ENCODE results near the gene PNMA1. TPM values are rescaled to one million over a fixed set of nuclear protein-coding genes. Genes with fewer than 3 reads are reported as not detected.

The PNMA1 gene
- polyA plus RNA-seq, 1 donor from 2014 or later = 205 TPM

DNA sequence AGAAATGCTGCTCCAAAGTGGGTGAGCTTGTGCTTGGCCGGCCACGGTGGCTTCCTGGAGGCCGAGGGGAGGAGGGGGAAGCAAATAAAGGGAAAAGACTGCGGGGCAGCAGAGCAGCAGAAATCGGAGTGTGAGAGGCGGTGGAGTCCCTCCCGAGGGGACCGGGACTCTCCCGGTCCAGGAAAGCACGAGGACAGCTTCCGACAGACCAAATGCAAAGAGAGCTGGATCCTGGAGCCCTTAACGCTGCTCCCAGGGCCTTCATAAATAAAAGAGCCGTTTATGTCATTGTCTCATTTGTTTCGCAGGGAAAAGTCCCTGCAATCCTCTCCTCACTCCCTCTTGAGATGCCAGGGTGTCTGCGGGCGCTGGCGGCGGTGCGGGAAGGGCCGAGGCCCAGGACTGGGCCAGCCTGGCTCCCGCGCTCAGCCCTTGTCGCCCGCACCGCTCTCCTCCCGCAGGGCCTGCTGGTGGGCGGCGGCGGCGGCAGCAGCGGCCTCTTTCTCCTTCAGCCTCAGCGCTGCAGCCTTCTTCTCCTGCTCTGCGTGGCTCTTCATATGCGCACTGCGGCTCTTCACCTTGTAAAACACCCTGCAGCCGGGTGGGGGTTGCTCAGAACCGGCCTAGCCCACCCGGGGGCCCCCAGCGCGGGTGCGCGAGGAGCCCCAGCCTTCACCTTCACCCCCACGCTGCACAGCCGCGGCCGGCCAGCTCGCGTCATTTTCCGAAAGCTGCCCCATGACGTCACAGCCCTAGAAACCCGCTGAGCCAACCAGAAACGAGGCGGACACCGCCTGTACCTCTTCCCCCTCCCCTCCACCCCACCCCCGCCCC lies 4.5 kb upstream of the PNMA1 start:
- Histone ChIP-seq H3K79me2 (replicated peaks; ENCODE audit: insufficient read depth, low read length) (peaks cover 29% of the 10 kb centered on the region), H2AFZ (ENCODE audit: low read depth, low read length) (peak overlapping the region; percentile 65), H3F3A (ENCODE audit: insufficient read depth, low read length, poor library complexity, severe bottlenecking) (no peaks in the 10 kb centered on the region), H3K4me2 (ENCODE audit: low read length) (peak overlapping the region; percentile 98), H3K27ac (ENCODE audit: low read length) (peak overlapping the region; percentile 89), H3K27me3 (ENCODE audit: insufficient read depth, low read depth, low read length) (no peaks in the 10 kb centered on the region), H4K20me1 (ENCODE audit: insufficient read depth) (no peaks in the 10 kb centered on the region), H3K9me3 (ENCODE audit: low read length) (no peaks in the 10 kb centered on the region), H3K4me3 (ENCODE audit: low read length) (peak overlapping the region; percentile 84), H3K36me3 (ENCODE audit: insufficient read depth, low read length) (no peaks in the 10 kb centered on the region), H3K9me2 (ENCODE audit: insufficient read depth, low read length) (no peaks in the 10 kb centered on the region), H3K9ac (ENCODE audit: low read length) (peak overlapping the region; percentile 95)
- peak; percentile 90 for TF ChIP-seq POLR2AphosphoS5 (IDR thresholded peaks at IDR 0.05)
- no peak for TF ChIP-seq SMC3 (conservative IDR thresholded peaks at IDR 0.05; ENCODE audit: poor library complexity)
- no peak for TF ChIP-seq CTCF (IDR thresholded peaks at IDR 0.05; ENCODE audit: poor library complexity, severe bottlenecking)
- TF ChIP-seq MXI1 (conservative IDR thresholded peaks at IDR 0.05; ENCODE audit: poor library complexity, severe bottlenecking) = peak; percentile 48
- TF ChIP-seq REST (IDR thresholded peaks at IDR 0.05; ENCODE audit: borderline replicate concordance) = no peak
- no peak for TF ChIP-seq RAD21 (conservative IDR thresholded peaks at IDR 0.05)
- peak; percentile 51 for TF ChIP-seq TAF1 (IDR thresholded peaks at IDR 0.05; ENCODE audit: low read depth)
- peak; percentile 88 for TF ChIP-seq EP300 (conservative IDR thresholded peaks at IDR 0.05; ENCODE audit: poor library complexity, severe bottlenecking)

DNA sequence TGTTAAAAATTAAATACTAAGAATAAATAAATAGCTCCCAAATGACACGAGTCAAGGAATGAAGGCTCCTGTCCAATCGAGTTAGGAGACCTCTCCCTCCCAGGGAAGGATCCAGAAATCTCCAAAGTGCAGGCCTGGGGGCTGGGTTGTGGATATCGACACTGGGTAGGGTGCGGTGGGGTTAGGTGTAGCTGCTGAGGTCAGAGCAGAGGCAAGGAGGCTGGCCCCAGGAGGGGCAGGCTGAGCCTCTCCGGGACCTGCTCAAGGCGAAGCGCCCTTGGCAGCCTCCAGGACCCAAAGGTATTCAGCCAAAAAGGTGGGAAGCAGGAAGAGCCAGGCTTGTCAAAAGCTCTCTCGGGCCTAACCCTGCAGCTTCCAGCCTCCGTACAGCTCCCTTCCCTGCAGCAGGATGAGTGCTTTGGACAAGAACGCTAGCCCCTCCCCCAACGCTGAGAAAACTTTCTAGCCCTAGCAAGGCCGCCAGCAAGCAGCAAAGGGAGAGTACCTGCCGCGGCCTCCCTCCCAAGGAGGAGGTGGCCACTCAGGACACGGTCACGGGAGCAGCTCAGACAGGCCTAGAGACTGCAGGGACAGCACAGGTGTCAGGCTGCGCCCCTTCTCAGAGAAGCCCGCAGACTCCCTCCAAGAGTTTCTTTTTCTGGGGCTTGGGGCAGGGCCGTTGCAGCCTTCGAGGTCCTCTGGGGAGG lies 3.7 kb upstream of the PNMA1 start:
- H2AFZ ChIP-seq (ENCODE audit: low read depth, low read length) = peak overlapping the region; percentile 65
- H3K27ac ChIP-seq (ENCODE audit: low read length) = peak overlapping the region; percentile 89
- TF ChIP-seq MXI1 (conservative IDR thresholded peaks at IDR 0.05; ENCODE audit: poor library complexity, severe bottlenecking) (no peak), EP300 (conservative IDR thresholded peaks at IDR 0.05; ENCODE audit: poor library complexity, severe bottlenecking) (no peak), SMC3 (conservative IDR thresholded peaks at IDR 0.05; ENCODE audit: poor library complexity) (no peak), POLR2AphosphoS5 (IDR thresholded peaks at IDR 0.05) (no peak)

More for the DNA sequence above, 3.7 kb upstream of the PNMA1 start:
- peak overlapping the region; percentile 95 for H3K9ac ChIP-seq (ENCODE audit: low read length)
- H3K9me3 ChIP-seq (ENCODE audit: low read length) = no peaks in the 10 kb centered on the region
- no peaks in the 10 kb centered on the region for H3K9me2 ChIP-seq (ENCODE audit: insufficient read depth, low read length)
- no peaks in the 10 kb centered on the region for H3K36me3 ChIP-seq (ENCODE audit: insufficient read depth, low read length)
- peak overlapping the region; percentile 98 for H3K4me2 ChIP-seq (ENCODE audit: low read length)
- H3K27me3 ChIP-seq (ENCODE audit: insufficient read depth, low read depth, low read length) = no peaks in the 10 kb centered on the region
- no peaks in the 10 kb centered on the region for H4K20me1 ChIP-seq (ENCODE audit: insufficient read depth)
- no peaks in the 10 kb centered on the region for H3F3A ChIP-seq (ENCODE audit: insufficient read depth, low read length, poor library complexity, severe bottlenecking)
- H3K79me2 ChIP-seq (replicated peaks; ENCODE audit: insufficient read depth, low read length) = peaks cover 37% of the 10 kb centered on the region
- H3K4me3 ChIP-seq (ENCODE audit: low read length) = peak overlapping the region; percentile 84
